ENCODE measurements around the gene HLX.

The HLX gene

GRCh38 chr1:220926146-220926545 lies 46.9 kb downstream of the HLX start:
- DNase-seq = no peak

GRCh38 chr1:220927442-220927841 lies 48.2 kb downstream of the HLX start:
- DNase-seq = no peak

GRCh38 chr1:220928320-220928719 lies 49.1 kb downstream of the HLX start:
- DNase-seq = no peak

- no peak for DNase-seq
These were observed 49.6 kb downstream of the HLX start for GRCh38 chr1:220928725-220929300.

- DNase-seq = no peak
These were observed 50.1 kb downstream of the HLX start for GRCh38 chr1:220929304-220929703.

Measured in central memory CD4-positive, alpha-beta T cell (primary cell).